ENCODE measurements around the gene MXRA7. TPM values are rescaled to one million over a fixed set of nuclear protein-coding genes. Genes with fewer than 3 reads are reported as not detected.

Gene MXRA7
- total and polyA plus RNA-seq, 8 donors, result 41.4 to 209 (median 71.6) TPM

GRCh38 chr17:76682296-76682695 is 28.5 kb downstream of the MXRA7 start:
- intact Hi-C loops (cut with DNase I; ENCODE audit: low total_unique reads), result no loop called here
- peak overlapping the region in 4 of 5 donors; percentile 28 to 66 (median 32) for H3K27ac ChIP-seq

GRCh38 chr17:76681222-76682137 is 29.3 kb downstream of the MXRA7 start:
- H3K27ac ChIP-seq, result peak overlapping the region in 4 of 5 donors; percentile 28 to 66 (median 32)
- H3K4me1 ChIP-seq, result peaks cover 16 to 67% (median 45%) of the 10 kb centered on the region in 4 donors
- no peak for TF ChIP-seq POLR2A (IDR thresholded peaks at IDR 0.05)
- TF ChIP-seq POLR2AphosphoS5 (IDR thresholded peaks at IDR 0.05), result peak in 2 of 3 donors; percentile 15 to 53
- no peak for TF ChIP-seq EP300 (IDR thresholded peaks at IDR 0.05)
- TF ChIP-seq, protein P1, sequence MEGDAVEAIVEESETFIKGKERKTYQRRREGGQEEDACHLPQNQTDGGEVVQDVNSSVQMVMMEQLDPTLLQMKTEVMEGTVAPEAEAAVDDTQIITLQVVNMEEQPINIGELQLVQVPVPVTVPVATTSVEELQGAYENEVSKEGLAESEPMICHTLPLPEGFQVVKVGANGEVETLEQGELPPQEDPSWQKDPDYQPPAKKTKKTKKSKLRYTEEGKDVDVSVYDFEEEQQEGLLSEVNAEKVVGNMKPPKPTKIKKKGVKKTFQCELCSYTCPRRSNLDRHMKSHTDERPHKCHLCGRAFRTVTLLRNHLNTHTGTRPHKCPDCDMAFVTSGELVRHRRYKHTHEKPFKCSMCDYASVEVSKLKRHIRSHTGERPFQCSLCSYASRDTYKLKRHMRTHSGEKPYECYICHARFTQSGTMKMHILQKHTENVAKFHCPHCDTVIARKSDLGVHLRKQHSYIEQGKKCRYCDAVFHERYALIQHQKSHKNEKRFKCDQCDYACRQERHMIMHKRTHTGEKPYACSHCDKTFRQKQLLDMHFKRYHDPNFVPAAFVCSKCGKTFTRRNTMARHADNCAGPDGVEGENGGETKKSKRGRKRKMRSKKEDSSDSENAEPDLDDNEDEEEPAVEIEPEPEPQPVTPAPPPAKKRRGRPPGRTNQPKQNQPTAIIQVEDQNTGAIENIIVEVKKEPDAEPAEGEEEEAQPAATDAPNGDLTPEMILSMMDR (IDR thresholded peaks at IDR 0.05), result peak in 5 of 7 experiments; percentile 39 to 88 (median 78)
- intact Hi-C loops (cut with DNase I; ENCODE audit: low total_unique reads), result no loop called here
- peak; percentile 80 to 91 for DNase-seq
- no peaks in the 10 kb centered on the region for H3K9me3 ChIP-seq
- H3K36me3 ChIP-seq, result peaks cover 0 to 52% (median 38%) of the 10 kb centered on the region in 4 donors
- H3K4me3 ChIP-seq, result no peak overlapping the region
- WGBS, 5 donors, result 47 to 60% (median 57%) methylated on average over 12 to 16 of the region's 16 CpGs
- H3K27me3 ChIP-seq, result no peaks in the 10 kb centered on the region

More at GRCh38 chr17:76682296-76682695, 28.5 kb downstream of the MXRA7 start:
- H3K36me3 ChIP-seq, result peaks cover 0 to 51% (median 32%) of the 10 kb centered on the region in 4 donors
- no peaks in the 10 kb centered on the region for H3K9me3 ChIP-seq
- WGBS, 5 donors, result 81 to 84% (median 83%) methylated on average over 7 to 12 of the region's 12 CpGs
- peaks cover 21 to 76% (median 53%) of the 10 kb centered on the region in 4 donors for H3K4me1 ChIP-seq
- TF ChIP-seq EP300 (IDR thresholded peaks at IDR 0.05) (no peak), POLR2A (IDR thresholded peaks at IDR 0.05) (no peak), POLR2AphosphoS5 (IDR thresholded peaks at IDR 0.05) (no peak)
- TF ChIP-seq, protein P1 (IDR thresholded peaks at IDR 0.05), result no peak
- no peak for DNase-seq
- H3K27me3 ChIP-seq, result no peaks in the 10 kb centered on the region
- H3K4me3 ChIP-seq, result no peak overlapping the region

- intact Hi-C loops (cut with DNase I; ENCODE audit: low total_unique reads), result no loop called here
- Histone ChIP-seq H3K27me3 (no peaks in the 10 kb centered on the region), H3K36me3 (peaks cover 0 to 49% (median 34%) of the 10 kb centered on the region in 4 donors), H3K4me1 (peaks cover 16 to 48% (median 33%) of the 10 kb centered on the region in 4 donors), H3K9me3 (no peaks in the 10 kb centered on the region), H3K27ac (no peak overlapping the region), H3K4me3 (no peak overlapping the region)
- no peak for DNase-seq
- TF ChIP-seq, protein P1 (IDR thresholded peaks at IDR 0.05), result no peak
- TF ChIP-seq POLR2A (IDR thresholded peaks at IDR 0.05) (no peak), EP300 (IDR thresholded peaks at IDR 0.05) (no peak), POLR2AphosphoS5 (IDR thresholded peaks at IDR 0.05) (no peak)
- 79 to 92% (median 80%) methylated on average over 1 of the region's 1 CpG for WGBS, 5 donors
Observed at GRCh38 chr17:76679239-76679638, 31.5 kb downstream of the MXRA7 start.

DNA sequence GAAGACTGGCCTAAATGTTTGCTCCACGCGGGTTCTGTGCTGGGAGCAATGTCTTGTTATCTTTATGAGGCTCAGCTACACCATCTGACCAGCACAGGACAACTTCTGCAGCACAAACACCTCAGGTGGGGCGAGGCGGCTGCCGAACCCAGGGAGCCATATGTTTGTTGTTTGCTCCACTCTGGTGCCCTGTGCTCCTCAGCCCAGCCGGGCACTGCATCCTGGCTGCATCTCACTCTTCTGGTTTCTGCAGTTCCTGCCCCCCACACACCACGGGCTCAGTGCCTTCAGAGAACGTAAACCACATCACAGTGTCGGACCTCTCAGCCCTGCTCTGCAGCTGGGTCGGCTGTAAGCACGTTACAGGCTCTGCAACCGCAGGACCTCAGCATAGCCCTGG is 32.4 kb downstream of the MXRA7 start:
- peaks cover 0 to 41% (median 26%) of the 10 kb centered on the region in 4 donors for H3K36me3 ChIP-seq
- H3K9me3 ChIP-seq, result no peaks in the 10 kb centered on the region
- intact Hi-C loops (cut with DNase I; ENCODE audit: low total_unique reads), result no loop called here
- H3K4me1 ChIP-seq, result peaks cover 12 to 41% (median 29%) of the 10 kb centered on the region in 4 donors
- WGBS, 5 donors, result 34 to 52% (median 41%) methylated on average over 7 to 12 of the region's 12 CpGs
- peak overlapping the region in 1 of 5 donors; percentile 8 for H3K27ac ChIP-seq
- DNase-seq, result peak in 1 of 2 donors; percentile 48
- H3K27me3 ChIP-seq, result no peaks in the 10 kb centered on the region
- TF ChIP-seq EP300 (IDR thresholded peaks at IDR 0.05) (no peak), POLR2A (IDR thresholded peaks at IDR 0.05) (no peak), POLR2AphosphoS5 (IDR thresholded peaks at IDR 0.05) (no peak)
- TF ChIP-seq, protein P1 (IDR thresholded peaks at IDR 0.05), result no peak
- H3K4me3 ChIP-seq, result no peak overlapping the region

Measured in stomach (tissue), 9 donors.